Measurements from ENCODE around the gene HMGA1. TPM values are rescaled to one million over a fixed set of nuclear protein-coding genes. Genes with fewer than 3 reads are reported as not detected.

HMGA1 gene
- total RNA-seq, 1 experiment from 2014 or later, result 2,446 TPM

DNA sequence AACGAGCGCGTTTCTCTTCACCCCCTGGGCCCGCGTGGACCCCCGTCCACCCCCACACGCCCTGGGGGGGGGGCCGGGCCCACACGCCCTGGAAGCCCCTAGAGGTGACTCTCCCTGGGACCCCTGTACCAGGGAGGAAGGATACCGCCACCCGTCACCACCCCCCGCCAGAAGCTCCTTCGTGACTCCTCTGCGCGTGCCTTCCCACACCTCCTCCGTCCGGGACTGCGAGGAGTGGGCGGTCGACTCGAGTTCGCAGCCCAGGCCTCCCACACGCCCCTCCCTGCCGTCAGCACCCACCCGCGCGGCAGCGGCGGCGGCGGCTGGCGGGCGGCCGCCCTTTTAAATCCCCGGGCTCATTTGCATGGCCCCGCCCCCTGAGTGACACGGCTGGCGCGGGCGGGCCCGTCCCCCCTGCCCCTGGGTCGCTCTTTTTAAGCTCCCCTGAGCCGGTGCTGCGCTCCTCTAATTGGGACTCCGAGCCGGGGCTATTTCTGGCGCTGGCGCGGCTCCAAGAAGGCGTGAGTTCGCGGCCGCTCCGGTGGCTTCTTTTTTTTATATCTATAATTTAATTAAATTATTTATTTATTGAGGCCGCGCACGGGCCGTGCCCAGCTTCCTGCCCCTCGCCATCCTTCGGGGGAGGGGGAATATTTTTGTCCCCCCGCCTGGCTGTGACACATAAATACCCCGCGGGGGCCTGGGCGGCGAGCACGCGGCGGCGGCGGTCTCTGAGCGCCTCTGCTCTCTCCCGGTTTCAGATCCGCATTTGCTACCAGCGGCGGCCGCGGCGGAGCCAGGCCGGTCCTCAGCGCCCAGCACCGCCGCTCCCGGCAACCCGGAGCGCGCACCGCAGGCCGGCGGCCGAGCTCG is at the start of gene HMGA1 (continued):
- TF ChIP-seq IRF1 (CRISPR knock-in tag; IDR thresholded peaks at IDR 0.05) (no peak; the same call in 1 of the 2 replicates), OVOL2 (CRISPR knock-in tag; IDR thresholded peaks at IDR 0.05; ENCODE audit: borderline replicate concordance) (no peak; the same call in 1 of the 2 replicates), NR2C2 (CRISPR knock-in tag; IDR thresholded peaks at IDR 0.05) (no peak), HMGXB4 (CRISPR knock-in tag; IDR thresholded peaks at IDR 0.05) (peak; percentile 64), NFATC4 (CRISPR knock-in tag; IDR thresholded peaks at IDR 0.05) (peak; percentile 89), TCF7 (CRISPR knock-in tag; IDR thresholded peaks at IDR 0.05; ENCODE audit: low read depth) (peak; percentile 66; the same call in 1 of the 2 replicates), FOXP4 (CRISPR knock-in tag; IDR thresholded peaks at IDR 0.05) (peak; percentile 92), ZNF263 (CRISPR knock-in tag; IDR thresholded peaks at IDR 0.05; ENCODE audit: low read depth) (no peak), ZNF416 (CRISPR knock-in tag; IDR thresholded peaks at IDR 0.05) (peak; percentile 92; the same call in 1 of the 2 replicates), NR1H2 (CRISPR knock-in tag; IDR thresholded peaks at IDR 0.05) (no peak), ZNF423 (CRISPR knock-in tag; IDR thresholded peaks at IDR 0.05) (no peak)
- TF ChIP-seq, protein P1, sequence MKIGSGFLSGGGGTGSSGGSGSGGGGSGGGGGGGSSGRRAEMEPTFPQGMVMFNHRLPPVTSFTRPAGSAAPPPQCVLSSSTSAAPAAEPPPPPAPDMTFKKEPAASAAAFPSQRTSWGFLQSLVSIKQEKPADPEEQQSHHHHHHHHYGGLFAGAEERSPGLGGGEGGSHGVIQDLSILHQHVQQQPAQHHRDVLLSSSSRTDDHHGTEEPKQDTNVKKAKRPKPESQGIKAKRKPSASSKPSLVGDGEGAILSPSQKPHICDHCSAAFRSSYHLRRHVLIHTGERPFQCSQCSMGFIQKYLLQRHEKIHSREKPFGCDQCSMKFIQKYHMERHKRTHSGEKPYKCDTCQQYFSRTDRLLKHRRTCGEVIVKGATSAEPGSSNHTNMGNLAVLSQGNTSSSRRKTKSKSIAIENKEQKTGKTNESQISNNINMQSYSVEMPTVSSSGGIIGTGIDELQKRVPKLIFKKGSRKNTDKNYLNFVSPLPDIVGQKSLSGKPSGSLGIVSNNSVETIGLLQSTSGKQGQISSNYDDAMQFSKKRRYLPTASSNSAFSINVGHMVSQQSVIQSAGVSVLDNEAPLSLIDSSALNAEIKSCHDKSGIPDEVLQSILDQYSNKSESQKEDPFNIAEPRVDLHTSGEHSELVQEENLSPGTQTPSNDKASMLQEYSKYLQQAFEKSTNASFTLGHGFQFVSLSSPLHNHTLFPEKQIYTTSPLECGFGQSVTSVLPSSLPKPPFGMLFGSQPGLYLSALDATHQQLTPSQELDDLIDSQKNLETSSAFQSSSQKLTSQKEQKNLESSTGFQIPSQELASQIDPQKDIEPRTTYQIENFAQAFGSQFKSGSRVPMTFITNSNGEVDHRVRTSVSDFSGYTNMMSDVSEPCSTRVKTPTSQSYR (CRISPR knock-in tag; IDR thresholded peaks at IDR 0.05), result 0 out of 2 replicates have a peak, but pooled peaks have one; percentile 17
- TF ChIP-seq, protein P2, sequence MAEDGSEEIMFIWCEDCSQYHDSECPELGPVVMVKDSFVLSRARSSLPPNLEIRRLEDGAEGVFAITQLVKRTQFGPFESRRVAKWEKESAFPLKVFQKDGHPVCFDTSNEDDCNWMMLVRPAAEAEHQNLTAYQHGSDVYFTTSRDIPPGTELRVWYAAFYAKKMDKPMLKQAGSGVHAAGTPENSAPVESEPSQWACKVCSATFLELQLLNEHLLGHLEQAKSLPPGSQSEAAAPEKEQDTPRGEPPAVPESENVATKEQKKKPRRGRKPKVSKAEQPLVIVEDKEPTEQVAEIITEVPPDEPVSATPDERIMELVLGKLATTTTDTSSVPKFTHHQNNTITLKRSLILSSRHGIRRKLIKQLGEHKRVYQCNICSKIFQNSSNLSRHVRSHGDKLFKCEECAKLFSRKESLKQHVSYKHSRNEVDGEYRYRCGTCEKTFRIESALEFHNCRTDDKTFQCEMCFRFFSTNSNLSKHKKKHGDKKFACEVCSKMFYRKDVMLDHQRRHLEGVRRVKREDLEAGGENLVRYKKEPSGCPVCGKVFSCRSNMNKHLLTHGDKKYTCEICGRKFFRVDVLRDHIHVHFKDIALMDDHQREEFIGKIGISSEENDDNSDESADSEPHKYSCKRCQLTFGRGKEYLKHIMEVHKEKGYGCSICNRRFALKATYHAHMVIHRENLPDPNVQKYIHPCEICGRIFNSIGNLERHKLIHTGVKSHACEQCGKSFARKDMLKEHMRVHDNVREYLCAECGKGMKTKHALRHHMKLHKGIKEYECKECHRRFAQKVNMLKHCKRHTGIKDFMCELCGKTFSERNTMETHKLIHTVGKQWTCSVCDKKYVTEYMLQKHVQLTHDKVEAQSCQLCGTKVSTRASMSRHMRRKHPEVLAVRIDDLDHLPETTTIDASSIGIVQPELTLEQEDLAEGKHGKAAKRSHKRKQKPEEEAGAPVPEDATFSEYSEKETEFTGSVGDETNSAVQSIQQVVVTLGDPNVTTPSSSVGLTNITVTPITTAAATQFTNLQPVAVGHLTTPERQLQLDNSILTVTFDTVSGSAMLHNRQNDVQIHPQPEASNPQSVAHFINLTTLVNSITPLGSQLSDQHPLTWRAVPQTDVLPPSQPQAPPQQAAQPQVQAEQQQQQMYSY (CRISPR knock-in tag; IDR thresholded peaks at IDR 0.05), result no peak
- TF ChIP-seq, protein P3, sequence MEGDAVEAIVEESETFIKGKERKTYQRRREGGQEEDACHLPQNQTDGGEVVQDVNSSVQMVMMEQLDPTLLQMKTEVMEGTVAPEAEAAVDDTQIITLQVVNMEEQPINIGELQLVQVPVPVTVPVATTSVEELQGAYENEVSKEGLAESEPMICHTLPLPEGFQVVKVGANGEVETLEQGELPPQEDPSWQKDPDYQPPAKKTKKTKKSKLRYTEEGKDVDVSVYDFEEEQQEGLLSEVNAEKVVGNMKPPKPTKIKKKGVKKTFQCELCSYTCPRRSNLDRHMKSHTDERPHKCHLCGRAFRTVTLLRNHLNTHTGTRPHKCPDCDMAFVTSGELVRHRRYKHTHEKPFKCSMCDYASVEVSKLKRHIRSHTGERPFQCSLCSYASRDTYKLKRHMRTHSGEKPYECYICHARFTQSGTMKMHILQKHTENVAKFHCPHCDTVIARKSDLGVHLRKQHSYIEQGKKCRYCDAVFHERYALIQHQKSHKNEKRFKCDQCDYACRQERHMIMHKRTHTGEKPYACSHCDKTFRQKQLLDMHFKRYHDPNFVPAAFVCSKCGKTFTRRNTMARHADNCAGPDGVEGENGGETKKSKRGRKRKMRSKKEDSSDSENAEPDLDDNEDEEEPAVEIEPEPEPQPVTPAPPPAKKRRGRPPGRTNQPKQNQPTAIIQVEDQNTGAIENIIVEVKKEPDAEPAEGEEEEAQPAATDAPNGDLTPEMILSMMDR (IDR thresholded peaks at IDR 0.05), result no peak

Data from WTC11 (cell line).